ENCODE measurements around the gene DDX3X.

GRCh38 chrX:41391606-41392005 lies 57.6 kb downstream of the DDX3X start:
- TF ChIP-seq TAF1 (IDR thresholded peaks at IDR 0.05; ENCODE audit: low read depth): no peak
- TF ChIP-seq EGR1 (IDR thresholded peaks at IDR 0.05): no peak
- no peak for TF ChIP-seq CEBPB (IDR thresholded peaks at IDR 0.05)
- no peak for TF ChIP-seq REST (IDR thresholded peaks at IDR 0.05; ENCODE audit: low read depth)

Measured in Ishikawa (cell line).